GM12801 (cell line): ENCODE measurements around the gene CREB3.

ENCODE experiments used
- CTCF ChIP-seq: IDR thresholded peaks from one replicate; pipeline ENCODE4 v1.5.1; 2011; ENCODE audit warnings: control low read depth; ENCODE audit not compliant: insufficient read length; ENCODE audit errors: extremely low read depth

The CREB3 gene

DNA sequence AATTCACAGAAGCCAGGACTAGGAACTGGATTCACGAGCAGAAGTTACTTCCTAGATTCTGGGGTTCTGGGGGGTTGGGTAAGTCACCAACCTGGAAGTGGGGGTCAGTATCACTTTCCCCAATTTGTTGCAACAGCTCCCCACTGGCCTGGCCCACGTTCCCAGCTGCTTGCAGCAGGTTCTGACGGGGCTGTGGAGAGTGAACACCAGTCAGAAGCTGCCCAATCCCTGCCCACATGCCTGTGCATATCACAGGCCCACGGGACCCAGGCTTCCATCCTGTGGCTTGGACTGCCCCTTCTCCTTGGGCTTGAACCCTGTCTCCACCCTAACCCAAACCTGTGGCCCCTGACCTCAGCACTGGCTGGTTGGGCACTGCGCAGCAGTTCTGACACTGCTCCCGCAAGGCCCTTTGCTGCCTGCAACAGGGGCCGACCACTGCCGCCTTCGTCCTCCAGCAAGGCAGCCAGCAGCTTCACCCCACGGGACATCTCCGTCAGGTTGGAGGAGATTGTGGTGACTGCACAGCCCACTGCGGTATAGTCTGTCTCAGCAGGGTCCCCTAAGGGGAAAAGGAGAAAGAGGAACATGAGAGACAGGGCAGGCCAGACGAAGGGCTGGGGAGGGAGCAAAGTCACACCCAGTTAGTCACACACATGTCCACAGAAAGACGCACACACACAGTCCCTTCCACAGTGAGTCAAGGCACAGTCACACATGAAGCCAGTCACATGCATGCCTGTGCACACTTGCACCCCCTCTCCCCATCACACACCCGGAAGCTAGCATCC, 13.6 kb upstream of the CREB3 start:
- TF ChIP-seq CTCF = no peak

DNA sequence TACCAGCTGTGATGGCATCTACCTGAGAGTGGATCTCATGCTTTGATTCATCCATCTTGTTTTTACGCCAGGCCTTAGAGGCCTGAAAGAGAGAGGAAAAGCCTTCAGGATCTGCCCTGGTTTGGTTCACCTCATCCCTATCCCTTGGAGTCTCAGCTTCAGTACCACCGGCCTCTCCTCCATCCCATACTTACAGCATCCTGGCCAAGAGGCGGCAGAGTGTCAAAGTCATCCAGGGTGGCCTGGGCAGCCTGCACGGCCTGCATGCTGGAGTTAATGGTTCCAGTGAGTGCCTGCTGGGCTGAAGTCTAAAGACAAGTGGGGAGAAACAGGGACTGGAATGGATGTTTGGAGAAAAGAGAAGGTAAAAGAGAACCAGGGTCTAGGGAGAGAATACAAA, 12.9 kb upstream of the CREB3 start:
- TF ChIP-seq CTCF = no peak

DNA sequence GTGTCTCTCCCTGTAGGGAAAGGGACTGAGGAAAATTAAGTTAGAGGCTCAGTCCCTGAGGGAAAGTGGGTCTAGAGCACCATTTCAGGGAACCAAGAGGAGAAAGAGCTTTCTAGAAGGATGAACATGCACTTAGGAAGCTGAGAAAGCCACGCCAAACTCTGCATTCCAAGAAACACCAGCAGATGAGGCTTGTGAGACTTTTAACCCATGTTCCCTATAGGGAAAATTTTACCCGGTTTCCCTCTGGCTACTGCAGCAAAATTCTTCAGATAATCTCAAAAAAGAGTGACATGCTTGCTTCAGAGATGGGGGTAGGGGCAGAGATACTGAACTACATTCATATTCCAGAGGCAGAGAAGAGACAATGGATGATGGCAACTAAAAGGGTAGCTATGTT, 9.0 kb upstream of the CREB3 start:
- no peak for TF ChIP-seq CTCF

GRCh38 chr9:35723908-35724307, 8.6 kb upstream of the CREB3 start:
- no peak for TF ChIP-seq CTCF

GRCh38 chr9:35725362-35725761, 7.1 kb upstream of the CREB3 start:
- TF ChIP-seq CTCF = no peak

DNA sequence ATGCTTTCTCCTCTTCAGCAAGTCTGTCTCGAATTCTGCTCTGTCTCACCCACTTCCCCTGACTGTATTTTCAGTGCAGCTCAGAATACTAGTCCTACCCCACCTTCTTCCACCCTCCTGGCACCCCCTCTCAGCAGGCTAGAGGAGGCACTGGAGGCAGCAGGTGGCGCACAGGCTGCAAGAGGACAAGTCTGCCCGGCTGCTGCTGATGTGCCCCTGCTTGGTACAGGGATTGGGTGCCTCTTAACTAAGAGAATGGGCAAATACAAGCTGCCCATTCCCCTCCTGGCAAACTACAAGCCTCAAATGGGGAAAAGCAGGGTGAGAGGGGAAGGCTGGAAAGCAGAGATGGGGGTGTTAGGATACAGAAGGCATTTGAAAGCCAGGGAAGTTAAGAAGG, 5.5 kb upstream of the CREB3 start:
- TF ChIP-seq CTCF = no peak

DNA sequence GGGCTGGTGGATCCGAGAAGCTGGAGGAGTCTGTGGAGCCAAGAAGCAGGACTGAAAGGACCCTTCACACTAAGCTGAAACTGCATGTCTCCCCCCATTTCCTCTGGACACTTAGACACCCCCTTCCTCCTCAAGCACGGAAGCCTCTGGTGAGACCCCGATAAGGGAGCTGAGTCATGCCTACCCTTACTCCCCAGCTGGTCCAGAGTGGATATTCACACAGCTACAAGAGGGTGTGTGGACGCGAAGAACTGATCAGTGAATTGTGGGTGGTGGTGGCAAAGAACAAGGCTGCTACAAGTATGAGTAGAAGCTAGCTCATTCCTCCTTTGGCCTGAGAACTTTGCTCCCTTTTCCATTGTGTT, 4.8 kb upstream of the CREB3 start:
- no peak for TF ChIP-seq CTCF
